NCI-H526 treated with DMSO at 0.1 percent for 48 hours (cell line): ENCODE results near the gene ZNF480.
"Not testable (repeated sequence)": the region's sequence is repeated elsewhere in the genome, so short reads cannot be mapped to it uniquely, and the experiment has no call there.

Experiments used
- DNase-seq: peaks from one replicate; lab custom pipeline; 2025; lab: John Stamatoyannopoulos, UW

Gene ZNF480

DNA sequence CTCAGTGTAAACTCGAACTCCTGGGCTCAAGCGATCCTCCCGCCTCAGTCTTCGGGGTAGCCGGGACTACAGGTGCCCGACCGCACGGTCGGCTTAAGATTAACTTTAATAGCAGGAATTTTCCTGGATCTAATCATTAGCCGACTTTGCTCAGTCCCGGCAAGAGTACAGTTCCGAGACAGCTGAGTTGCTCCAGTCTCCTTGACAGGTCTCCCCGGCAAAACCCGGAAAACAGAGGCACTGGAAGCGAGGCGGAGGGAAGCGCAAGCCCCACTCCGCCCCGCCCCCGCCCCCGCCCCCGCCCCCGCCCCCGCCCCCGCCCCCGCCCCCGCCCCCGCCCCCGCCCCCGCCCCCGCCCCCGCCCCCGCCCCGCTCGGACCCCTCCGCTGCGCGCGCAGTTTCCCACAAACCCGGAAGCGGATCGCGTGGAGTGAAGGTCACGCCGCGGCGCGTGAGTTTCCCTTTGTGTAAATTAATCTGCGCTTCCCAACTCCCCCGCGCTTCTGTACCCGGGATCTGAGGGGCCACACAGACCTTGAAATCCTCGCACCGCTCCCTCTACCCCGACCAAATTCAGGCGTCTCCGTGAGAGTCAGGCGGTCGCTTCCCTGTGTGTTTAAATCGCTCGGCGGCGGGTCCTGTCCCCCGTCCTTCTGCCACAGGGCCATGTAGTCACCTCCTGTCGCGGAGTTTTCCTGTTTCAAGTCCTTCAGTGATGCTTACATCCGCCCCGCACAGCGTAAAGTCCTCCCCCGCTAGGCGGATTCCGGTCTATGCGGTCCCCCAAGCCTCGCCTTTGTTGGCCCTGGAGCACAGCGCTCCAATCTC is at the start of gene ZNF480:
Gene ZNF480, plus strand, starts transcription at position 397 of the 828 bp plus-strand sequence. CDS start 3,244 bp downstream, outside the sequence.
- DNase-seq: peak; percentile 69

- DNase-seq: peak; percentile 45
These were observed 48.7 kb upstream of the ZNF480 start for GRCh38 chr19:52248241-52248640.

- DNase-seq: no peak
These were observed 38.5 kb upstream of the ZNF480 start for GRCh38 chr19:52258426-52258825.

DNA sequence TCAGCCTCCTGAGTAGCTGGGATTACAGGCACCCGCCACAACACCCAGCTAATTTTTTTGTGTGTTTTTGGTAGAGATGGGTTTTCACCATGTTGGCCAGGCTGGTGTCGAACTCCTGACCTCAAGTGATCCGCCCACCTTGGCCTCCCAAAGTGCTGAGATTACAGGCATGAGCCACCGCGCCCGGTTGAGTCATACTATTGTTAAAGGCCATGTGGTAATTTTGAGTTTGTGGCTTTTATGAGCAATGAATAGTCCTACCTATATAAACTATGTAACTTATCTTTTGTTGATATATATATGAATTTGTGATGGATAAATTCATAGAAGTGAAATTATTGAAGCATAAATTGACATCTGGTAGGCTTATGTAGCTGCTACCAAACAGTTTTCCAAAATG is 31.4 kb upstream of the ZNF480 start:
- not testable (repeated sequence) for DNase-seq

GRCh38 chr19:52269338-52270261 is 27.4 kb upstream of the ZNF480 start, which contains the start of gene ZNF766:
Gene ZNF766, plus strand, starts transcription at chr19:52269587. Its CDS starts 27 bp downstream, at chr19:52269614.
- peak; percentile 97 for DNase-seq

DNA sequence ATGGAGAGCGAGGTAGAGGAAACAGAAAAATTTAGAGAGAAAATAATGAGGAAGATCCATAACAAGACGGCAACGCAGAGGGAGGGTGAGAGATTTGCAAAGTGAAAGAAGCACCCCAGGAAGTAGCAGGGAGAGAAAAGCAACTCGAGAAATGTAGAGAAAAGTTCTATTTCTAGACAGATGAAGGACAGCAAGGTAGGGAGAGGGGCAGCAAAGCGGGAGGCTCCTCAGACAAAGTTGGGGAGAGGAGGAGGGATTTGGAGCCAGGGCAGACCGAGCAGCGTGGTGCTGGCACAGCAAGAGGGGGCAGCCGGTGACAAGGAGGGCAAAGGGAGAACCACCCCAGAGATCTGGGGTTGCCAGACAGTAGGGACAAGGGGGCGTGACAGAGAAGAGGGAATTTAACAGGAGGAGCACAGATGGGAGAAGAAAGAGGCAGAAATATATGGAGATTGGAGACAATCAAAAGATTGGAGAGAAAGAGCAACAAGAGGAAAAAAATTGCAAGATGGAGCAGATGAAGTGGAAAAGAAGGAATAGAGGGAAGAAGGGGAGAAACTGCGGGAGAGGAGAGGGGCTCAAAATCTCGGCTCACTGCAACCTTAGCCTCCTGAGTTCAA is 26.6 kb upstream of the ZNF480 start:
- peak; percentile 46 for DNase-seq

DNA sequence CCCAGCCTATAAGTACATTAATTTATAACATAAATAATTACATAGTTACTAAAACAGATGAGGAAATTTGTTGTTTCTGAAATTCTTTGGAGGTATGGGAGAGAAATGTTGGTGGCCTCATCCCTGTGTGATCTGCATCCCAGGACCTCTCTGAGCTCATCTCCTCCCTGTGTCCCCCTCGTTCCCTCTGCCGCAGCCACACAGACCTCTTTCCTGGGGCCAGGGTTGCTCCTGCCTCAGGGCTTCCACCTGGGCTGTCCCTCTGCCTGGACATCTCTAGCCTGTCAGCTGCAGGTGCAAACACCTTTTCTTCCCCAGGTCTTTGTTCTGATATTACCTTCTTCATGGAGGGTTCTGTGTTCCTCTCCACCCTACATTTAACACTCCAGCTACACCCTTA is 23.7 kb upstream of the ZNF480 start:
- DNase-seq: no peak

GRCh38 chr19:52274191-52274590 is 22.8 kb upstream of the ZNF480 start:
- DNase-seq: no peak

- DNase-seq: no peak
These were observed 21.0 kb upstream of the ZNF480 start for GRCh38 chr19:52275988-52276387.

DNA sequence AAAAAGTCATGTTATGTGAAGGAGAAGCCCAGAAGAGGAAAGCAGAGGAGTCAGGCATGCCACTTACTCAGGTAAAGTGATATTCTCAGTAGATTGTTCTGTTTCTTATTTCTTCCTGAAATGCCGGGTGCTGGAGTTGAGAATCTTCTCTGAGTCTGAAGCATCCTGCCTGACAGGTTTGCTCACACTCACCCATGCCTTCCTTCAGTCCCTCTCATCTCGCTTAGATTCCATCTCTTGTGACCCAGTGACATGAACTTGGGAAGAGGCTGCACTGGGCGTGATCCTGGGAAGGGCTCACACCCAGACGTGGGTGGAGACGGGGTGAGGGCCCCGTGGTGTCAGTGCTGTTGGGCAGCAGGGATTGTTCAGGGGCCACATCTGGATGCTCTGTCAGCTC is 19.5 kb upstream of the ZNF480 start:
- no peak for DNase-seq

GRCh38 chr19:52286256-52286655 is 10.7 kb upstream of the ZNF480 start:
- no peak for DNase-seq

DNA sequence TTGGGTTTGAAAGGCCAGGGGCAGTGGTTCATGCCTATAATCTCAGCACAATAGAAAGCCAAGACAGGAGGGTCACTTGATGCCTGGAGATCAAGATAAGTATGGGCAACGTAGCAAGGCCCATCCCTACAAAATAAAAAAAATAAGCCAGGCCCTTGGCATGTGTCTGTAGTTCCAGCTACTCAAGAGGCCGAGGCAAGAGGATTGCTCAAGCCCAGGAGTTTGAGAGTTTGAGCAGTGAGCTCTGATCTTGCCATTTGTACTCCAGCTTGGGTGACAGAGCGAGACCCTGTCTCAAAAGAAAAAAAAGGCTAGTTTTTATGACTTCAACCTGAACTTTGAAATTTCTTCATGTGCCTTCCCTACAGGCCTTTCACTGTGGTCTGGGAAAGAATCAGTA is 5.2 kb upstream of the ZNF480 start:
- DNase-seq: no peak

- DNase-seq: not testable (repeated sequence)
These were observed 4.0 kb upstream of the ZNF480 start for GRCh38 chr19:52292946-52293345.

GRCh38 chr19:52296400-52296772 is 583 bp upstream of the ZNF480 start:
- DNase-seq: no peak

GRCh38 chr19:52297601-52298364 is 814 bp downstream of the ZNF480 start:
- DNase-seq: no peak

GRCh38 chr19:52307275-52307674 is 10.3 kb downstream of the ZNF480 start:
- no peak for DNase-seq

GRCh38 chr19:52322429-52322828 is 25.5 kb downstream of the ZNF480 start:
- no peak for DNase-seq

GRCh38 chr19:52331757-52332156 is 34.8 kb downstream of the ZNF480 start:
- no peak for DNase-seq

GRCh38 chr19:52335768-52336116 is 38.8 kb downstream of the ZNF480 start:
- no peak for DNase-seq

GRCh38 chr19:52336117-52336790 is 39.3 kb downstream of the ZNF480 start, which contains the start of gene ZNF610:
Gene ZNF610, plus strand, starts transcription at chr19:52336243. Its CDS starts 12,930 bp downstream, at chr19:52349173.
- peak; percentile 70 for DNase-seq
